G401.6 (cell line): ENCODE results near the gene WWOX.

Experiments
- FAIRE-seq: peaks from 2 replicates; lab custom pipeline; 2012; peaks lifted over from hg19 to GRCh38; lab: Jason Lieb, UNC

Gene WWOX

GRCh38 chr16:78778101-78779004 lies 678.9 kb downstream of the WWOX start:
- no peak for FAIRE-seq

- no peak for FAIRE-seq
Measured at GRCh38 chr16:78780808-78781207, 681.4 kb downstream of the WWOX start.

- FAIRE-seq = no peak
Measured at GRCh38 chr16:78782572-78782971, 683.1 kb downstream of the WWOX start.

- no peak for FAIRE-seq
Measured at GRCh38 chr16:78783570-78784079, 684.2 kb downstream of the WWOX start.

GRCh38 chr16:78784771-78785170 lies 685.3 kb downstream of the WWOX start:
- no peak for FAIRE-seq

GRCh38 chr16:78785218-78785617 lies 685.8 kb downstream of the WWOX start:
- no peak for FAIRE-seq

- FAIRE-seq = no peak
Measured at GRCh38 chr16:78786635-78787034, 687.2 kb downstream of the WWOX start.

- no peak for FAIRE-seq
Measured at GRCh38 chr16:78788276-78788675, 688.8 kb downstream of the WWOX start.

- FAIRE-seq = no peak
Measured at GRCh38 chr16:78788696-78789095, 689.2 kb downstream of the WWOX start.

- no peak for FAIRE-seq
Measured at GRCh38 chr16:78789561-78789960, 690.1 kb downstream of the WWOX start.

GRCh38 chr16:78791011-78791410 lies 691.6 kb downstream of the WWOX start:
- FAIRE-seq = no peak

GRCh38 chr16:78791926-78792325 lies 692.5 kb downstream of the WWOX start:
- FAIRE-seq = no peak

GRCh38 chr16:78792952-78793351 lies 693.5 kb downstream of the WWOX start:
- FAIRE-seq = no peak

GRCh38 chr16:78794581-78795250 lies 695.3 kb downstream of the WWOX start:
- FAIRE-seq = no peak

- no peak for FAIRE-seq
Measured at GRCh38 chr16:78795433-78795832, 696.0 kb downstream of the WWOX start.

- FAIRE-seq = no peak
Measured at GRCh38 chr16:78796221-78796866, 696.9 kb downstream of the WWOX start.

- no peak for FAIRE-seq
Measured at GRCh38 chr16:78799429-78799828, 700.0 kb downstream of the WWOX start.

GRCh38 chr16:78800523-78800922 lies 701.1 kb downstream of the WWOX start:
- FAIRE-seq = no peak

GRCh38 chr16:78804058-78804735 lies 704.7 kb downstream of the WWOX start:
- no peak for FAIRE-seq

GRCh38 chr16:78805556-78805955 lies 706.1 kb downstream of the WWOX start:
- no peak for FAIRE-seq

GRCh38 chr16:78811247-78811646 lies 711.8 kb downstream of the WWOX start:
- no peak for FAIRE-seq

GRCh38 chr16:78812582-78812981 lies 713.1 kb downstream of the WWOX start:
- no peak for FAIRE-seq
